ENCODE results near the gene GAREM1. TPM values are rescaled to one million over a fixed set of nuclear protein-coding genes. Genes with fewer than 3 reads are reported as not detected.

Gene GAREM1
- total RNA-seq, 1 experiment from 2014 or later = 0.11 TPM

DNA sequence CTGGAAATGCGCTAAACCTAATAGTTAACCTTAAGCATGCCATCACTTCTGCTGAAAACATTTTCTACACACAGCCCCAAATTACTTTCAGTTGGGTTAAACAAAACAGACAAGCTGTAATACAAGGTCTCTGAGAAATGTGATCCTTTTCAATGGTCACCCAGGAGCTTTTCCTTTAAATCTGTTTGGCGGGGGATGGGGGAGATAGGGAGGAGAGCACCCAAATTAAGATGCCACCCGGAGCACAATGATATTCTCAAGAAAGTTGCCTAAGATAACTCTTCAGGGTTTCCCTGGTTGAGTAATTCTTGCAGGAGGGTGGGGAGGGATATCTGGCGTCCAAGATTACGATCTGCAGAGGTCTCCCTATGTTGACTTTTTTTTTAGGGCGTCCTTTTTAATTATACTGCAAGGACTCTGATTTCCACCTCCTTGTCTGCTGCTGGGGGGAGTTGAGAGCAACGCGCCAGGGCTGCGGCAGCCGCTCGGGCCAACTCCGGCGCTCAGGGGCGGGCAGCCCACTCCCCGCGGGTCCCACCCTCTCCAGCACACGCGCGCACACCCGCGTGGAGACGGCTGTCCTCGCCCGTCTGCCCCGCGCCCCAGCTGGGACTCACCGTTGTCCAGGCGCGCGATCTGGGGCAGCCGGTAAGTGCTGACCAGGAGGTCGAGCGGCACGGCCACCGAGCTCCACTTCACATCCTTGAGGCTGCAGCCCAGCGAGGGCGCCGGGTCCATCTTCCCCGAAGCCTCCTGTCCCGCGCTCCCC, 807 bp downstream of the GAREM1 start:
- Histone ChIP-seq H3K79me2 (ENCODE audit: low read length) (no peaks in the 10 kb centered on the region), H3K9ac (ENCODE audit: low read length) (no peak overlapping the region), H3K9me3 (ENCODE audit: low read length) (no peaks in the 10 kb centered on the region), H3K4me2 (ENCODE audit: low read depth, low read length, poor library complexity, severe bottlenecking) (peak overlapping the region; percentile 44), H2AFZ (ENCODE audit: low read length) (no peak overlapping the region), H4K20me1 (ENCODE audit: insufficient read depth, low read depth, low read length) (no peaks in the 10 kb centered on the region), H3K9me2 (replicated peaks; ENCODE audit: insufficient read depth, low read length) (no peaks in the 10 kb centered on the region), H3K4me3 (ENCODE audit: low read length) (peak overlapping the region; percentile 54; the same call in 1 of the 2 replicates), H3K27me3 (ENCODE audit: low read length) (no peaks in the 10 kb centered on the region), H3K36me3 (ENCODE audit: insufficient read depth, low read length) (no peaks in the 10 kb centered on the region), H3K27ac (ENCODE audit: low read length) (no peak overlapping the region), H3K4me1 (ENCODE audit: low read length) (peaks cover 13% of the 10 kb centered on the region)
- no peak for DNase-seq

DNA sequence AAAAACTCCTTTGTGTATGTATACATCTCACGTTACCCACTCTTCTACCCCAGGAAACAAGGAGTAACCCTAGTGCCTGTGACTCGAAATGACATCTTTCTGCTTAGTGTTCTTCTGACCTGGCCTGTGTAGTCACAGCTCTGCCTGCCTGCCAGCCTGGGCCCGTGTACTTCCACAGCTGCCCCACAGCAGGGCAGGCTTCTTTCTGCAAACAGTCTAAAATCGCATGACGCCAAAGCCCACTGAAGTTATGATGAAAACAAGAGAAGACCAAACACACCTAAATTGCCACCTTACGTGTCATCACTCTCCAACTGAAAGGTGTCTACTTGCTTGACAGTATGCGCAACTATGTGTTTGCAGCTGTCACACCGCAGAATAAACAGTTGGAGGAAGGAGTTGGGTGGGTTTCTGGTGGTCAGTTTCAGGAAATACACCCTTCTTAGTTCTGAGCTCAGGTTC, 1.5 kb downstream of the GAREM1 start:
- Histone ChIP-seq H2AFZ (ENCODE audit: low read length) (0 out of 2 replicates have a peak overlapping the region, but pooled peaks have one; percentile 18), H3K36me3 (ENCODE audit: insufficient read depth, low read length) (no peaks in the 10 kb centered on the region), H3K9me3 (ENCODE audit: low read length) (no peaks in the 10 kb centered on the region), H3K4me3 (ENCODE audit: low read length) (no peak overlapping the region), H3K27ac (ENCODE audit: low read length) (no peak overlapping the region), H3K9ac (ENCODE audit: low read length) (no peak overlapping the region), H3K9me2 (replicated peaks; ENCODE audit: insufficient read depth, low read length) (no peaks in the 10 kb centered on the region), H3K4me2 (ENCODE audit: low read depth, low read length, poor library complexity, severe bottlenecking) (no peak overlapping the region), H3K4me1 (ENCODE audit: low read length) (peaks cover 13% of the 10 kb centered on the region), H3K27me3 (ENCODE audit: low read length) (no peaks in the 10 kb centered on the region), H4K20me1 (ENCODE audit: insufficient read depth, low read depth, low read length) (no peaks in the 10 kb centered on the region), H3K79me2 (ENCODE audit: low read length) (no peaks in the 10 kb centered on the region)
- no peak for DNase-seq

DNA sequence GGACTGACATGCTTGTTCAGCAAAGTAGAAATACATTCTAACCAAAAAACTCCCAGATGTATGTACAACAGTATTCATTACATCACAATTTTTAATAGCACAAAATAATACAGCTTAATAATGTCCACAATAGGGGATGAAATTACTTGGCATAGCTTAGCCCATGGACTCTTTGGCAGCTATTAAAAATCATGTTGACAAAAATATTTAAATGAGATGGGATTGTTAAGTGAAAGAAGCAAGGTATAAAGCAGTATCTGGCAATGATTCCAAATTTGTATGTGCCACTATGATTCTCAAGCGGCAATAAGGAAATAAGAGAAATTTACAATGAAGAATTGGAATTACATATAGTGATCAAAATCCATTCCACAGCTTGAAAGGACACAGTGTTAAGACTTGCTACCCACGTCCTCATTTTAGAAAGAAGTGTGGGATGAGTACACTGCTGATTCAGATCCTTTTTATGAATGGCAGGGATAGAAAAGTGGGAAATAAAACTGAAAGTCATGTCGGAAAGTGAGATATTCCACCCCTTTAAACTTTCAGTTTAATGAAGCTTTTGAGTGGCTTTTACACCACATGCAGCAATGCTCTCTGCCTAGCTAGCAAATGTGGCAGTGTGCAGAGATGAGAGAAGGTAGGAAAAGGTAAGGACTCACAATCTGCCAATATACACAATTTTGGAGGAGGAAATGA, 2.4 kb downstream of the GAREM1 start:
- Histone ChIP-seq H3K27ac (ENCODE audit: low read length) (no peak overlapping the region), H3K9me2 (replicated peaks; ENCODE audit: insufficient read depth, low read length) (no peaks in the 10 kb centered on the region), H4K20me1 (ENCODE audit: insufficient read depth, low read depth, low read length) (no peaks in the 10 kb centered on the region), H3K79me2 (ENCODE audit: low read length) (no peaks in the 10 kb centered on the region), H2AFZ (ENCODE audit: low read length) (no peak overlapping the region), H3K36me3 (ENCODE audit: insufficient read depth, low read length) (no peaks in the 10 kb centered on the region), H3K9me3 (ENCODE audit: low read length) (no peaks in the 10 kb centered on the region), H3K4me1 (ENCODE audit: low read length) (peaks cover 13% of the 10 kb centered on the region), H3K27me3 (ENCODE audit: low read length) (no peaks in the 10 kb centered on the region), H3K9ac (ENCODE audit: low read length) (no peak overlapping the region), H3K4me2 (ENCODE audit: low read depth, low read length, poor library complexity, severe bottlenecking) (no peak overlapping the region), H3K4me3 (ENCODE audit: low read length) (no peak overlapping the region)
- DNase-seq = no peak

DNA sequence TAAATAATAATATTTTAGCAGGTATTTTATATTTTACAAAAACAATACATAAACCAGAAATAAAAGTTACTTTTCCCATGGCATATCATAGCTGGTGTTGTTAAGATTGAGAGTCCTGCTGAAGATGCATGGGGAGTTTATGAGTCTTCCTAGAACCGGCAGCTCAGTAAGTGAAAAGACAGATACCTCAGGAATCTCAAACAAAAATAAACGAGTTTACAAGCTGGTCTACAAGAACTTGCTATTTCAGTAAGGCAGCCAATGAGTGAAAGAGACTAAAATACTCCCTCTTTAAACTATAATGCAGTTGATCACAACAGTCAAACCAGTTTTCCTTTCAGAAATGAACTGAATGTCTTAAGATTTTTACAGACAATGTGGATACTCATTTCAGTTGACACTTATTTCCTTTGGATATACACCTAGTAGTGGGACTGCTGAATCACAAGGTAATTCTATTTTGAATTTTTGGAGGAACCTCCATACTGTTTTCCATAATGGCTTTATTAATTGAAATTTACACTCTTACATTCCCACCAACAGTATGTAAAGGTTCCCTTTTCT, 8.9 kb downstream of the GAREM1 start:
- DNase-seq = no peak
- H3K4me2 ChIP-seq (ENCODE audit: low read depth, low read length, poor library complexity, severe bottlenecking) = no peak overlapping the region
- no peaks in the 10 kb centered on the region for H3K36me3 ChIP-seq (ENCODE audit: insufficient read depth, low read length)
- no peak overlapping the region for H3K4me3 ChIP-seq (ENCODE audit: low read length)
- H3K9ac ChIP-seq (ENCODE audit: low read length) = no peak overlapping the region
- H3K79me2 ChIP-seq (ENCODE audit: low read length) = no peaks in the 10 kb centered on the region
- no peaks in the 10 kb centered on the region for H3K27me3 ChIP-seq (ENCODE audit: low read length)
- H3K4me1 ChIP-seq (ENCODE audit: low read length) = no peaks in the 10 kb centered on the region
- no peak overlapping the region for H2AFZ ChIP-seq (ENCODE audit: low read length)
- H3K9me2 ChIP-seq (replicated peaks; ENCODE audit: insufficient read depth, low read length) = no peaks in the 10 kb centered on the region
- no peaks in the 10 kb centered on the region for H3K9me3 ChIP-seq (ENCODE audit: low read length)
- H4K20me1 ChIP-seq (ENCODE audit: insufficient read depth, low read depth, low read length) = no peaks in the 10 kb centered on the region
- no peak overlapping the region for H3K27ac ChIP-seq (ENCODE audit: low read length)

DNA sequence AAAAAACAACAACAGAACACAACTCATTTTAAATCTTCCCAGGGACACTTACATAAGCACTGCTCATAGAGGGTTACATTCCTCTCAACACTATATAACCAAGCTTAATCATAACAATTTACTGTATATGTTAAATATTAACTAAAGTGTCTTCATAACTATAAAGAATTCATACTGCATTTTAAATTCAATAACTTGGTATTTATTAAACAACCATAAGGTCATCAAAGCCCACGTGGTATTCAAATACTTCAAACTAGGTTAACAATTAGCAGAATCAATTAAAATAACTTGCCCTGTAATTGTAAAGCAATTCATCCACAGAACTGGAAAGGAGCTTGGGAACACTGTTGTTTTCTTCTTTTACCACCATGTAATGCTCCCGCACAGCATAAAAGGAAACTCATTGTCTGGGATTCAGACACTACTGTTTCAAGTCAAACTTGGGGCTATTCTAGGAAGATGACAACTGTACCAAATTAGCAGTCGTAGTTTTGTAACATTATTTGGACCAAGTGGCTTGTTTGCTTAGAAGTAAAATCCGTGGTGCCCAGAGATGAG, 10.4 kb downstream of the GAREM1 start:
- Histone ChIP-seq H3K27ac (ENCODE audit: low read length) (no peak overlapping the region), H3K9me2 (replicated peaks; ENCODE audit: insufficient read depth, low read length) (no peaks in the 10 kb centered on the region), H3K36me3 (ENCODE audit: insufficient read depth, low read length) (no peaks in the 10 kb centered on the region)

DNA sequence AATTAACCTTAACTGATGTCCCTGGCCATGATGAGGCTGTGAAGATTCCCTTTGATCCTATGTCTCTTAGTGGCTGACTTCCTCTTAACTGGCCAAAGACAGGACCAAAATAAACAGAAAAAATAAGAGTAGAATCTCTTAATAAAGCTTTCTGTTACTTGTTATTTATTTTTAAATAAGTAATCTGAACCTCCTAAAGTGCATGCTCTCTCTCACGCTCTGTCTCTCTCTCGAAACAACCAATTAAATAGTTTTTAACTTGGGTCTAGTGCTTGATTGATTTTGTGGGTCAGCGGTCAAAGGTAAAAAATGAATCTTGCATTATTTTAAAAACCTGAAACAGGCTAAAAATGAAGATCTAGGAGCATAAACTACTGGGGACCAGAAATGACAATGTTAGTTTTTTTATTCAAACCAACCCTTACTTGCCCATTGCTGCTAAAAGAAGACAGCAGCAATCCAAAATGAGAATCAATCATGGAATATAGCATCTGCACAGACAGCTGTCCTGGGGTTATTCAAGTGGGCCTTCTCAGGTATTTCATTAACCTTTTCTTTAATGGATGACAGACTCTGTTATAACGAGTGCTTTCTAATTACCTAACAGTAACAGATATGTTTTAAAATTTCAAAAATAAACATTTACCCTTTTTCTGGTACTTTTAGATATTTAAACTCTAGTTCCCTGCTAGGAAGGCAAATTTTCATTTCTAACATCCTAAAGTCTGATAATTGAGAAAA, 11.2 kb downstream of the GAREM1 start:
- no peaks in the 10 kb centered on the region for H3K9me3 ChIP-seq (ENCODE audit: low read length)

More for the DNA sequence above, 10.4 kb downstream of the GAREM1 start:
- Histone ChIP-seq H3K79me2 (ENCODE audit: low read length) (no peaks in the 10 kb centered on the region), H3K4me1 (ENCODE audit: low read length) (no peaks in the 10 kb centered on the region), H3K4me2 (ENCODE audit: low read depth, low read length, poor library complexity, severe bottlenecking) (no peak overlapping the region), H3K9ac (ENCODE audit: low read length) (no peak overlapping the region), H2AFZ (ENCODE audit: low read length) (no peak overlapping the region), H3K4me3 (ENCODE audit: low read length) (no peak overlapping the region), H3K27me3 (ENCODE audit: low read length) (no peaks in the 10 kb centered on the region), H3K9me3 (ENCODE audit: low read length) (no peaks in the 10 kb centered on the region), H4K20me1 (ENCODE audit: insufficient read depth, low read depth, low read length) (no peaks in the 10 kb centered on the region)
- DNase-seq = no peak

DNA sequence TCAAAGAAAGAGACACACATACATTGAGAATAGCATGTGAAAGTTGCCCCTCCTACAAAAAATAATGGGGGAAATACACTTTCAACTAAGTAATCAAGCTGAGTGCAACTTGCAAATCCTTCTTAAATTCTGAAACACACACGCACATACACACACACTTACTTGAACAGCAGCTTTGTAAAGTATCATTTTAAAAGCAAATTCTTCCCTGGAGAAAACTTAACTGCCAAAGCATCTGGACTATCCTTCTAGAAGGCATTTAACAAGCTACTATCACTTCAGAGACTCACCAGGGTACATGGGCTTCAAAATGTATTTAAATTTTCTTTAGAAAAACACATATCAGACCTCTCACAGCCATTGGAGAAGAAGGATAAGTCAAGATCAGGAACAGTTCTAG, 15.3 kb downstream of the GAREM1 start:
- Histone ChIP-seq H3K79me2 (ENCODE audit: low read length) (no peaks in the 10 kb centered on the region), H3K9me3 (ENCODE audit: low read length) (no peaks in the 10 kb centered on the region), H2AFZ (ENCODE audit: low read length) (no peak overlapping the region), H3K36me3 (ENCODE audit: insufficient read depth, low read length) (no peaks in the 10 kb centered on the region), H3K4me1 (ENCODE audit: low read length) (no peaks in the 10 kb centered on the region), H3K4me3 (ENCODE audit: low read length) (no peak overlapping the region), H3K27me3 (ENCODE audit: low read length) (no peaks in the 10 kb centered on the region), H3K9me2 (replicated peaks; ENCODE audit: insufficient read depth, low read length) (no peaks in the 10 kb centered on the region), H4K20me1 (ENCODE audit: insufficient read depth, low read depth, low read length) (no peaks in the 10 kb centered on the region), H3K9ac (ENCODE audit: low read length) (no peak overlapping the region), H3K27ac (ENCODE audit: low read length) (no peak overlapping the region), H3K4me2 (ENCODE audit: low read depth, low read length, poor library complexity, severe bottlenecking) (no peak overlapping the region)
- DNase-seq = no peak

More for the DNA sequence above, 11.2 kb downstream of the GAREM1 start:
- H3K79me2 ChIP-seq (ENCODE audit: low read length) = no peaks in the 10 kb centered on the region
- H3K4me2 ChIP-seq (ENCODE audit: low read depth, low read length, poor library complexity, severe bottlenecking) = no peak overlapping the region
- H3K9ac ChIP-seq (ENCODE audit: low read length) = no peak overlapping the region
- no peaks in the 10 kb centered on the region for H3K4me1 ChIP-seq (ENCODE audit: low read length)
- no peaks in the 10 kb centered on the region for H3K36me3 ChIP-seq (ENCODE audit: insufficient read depth, low read length)
- H2AFZ ChIP-seq (ENCODE audit: low read length) = no peak overlapping the region
- H3K27ac ChIP-seq (ENCODE audit: low read length) = no peak overlapping the region
- H3K4me3 ChIP-seq (ENCODE audit: low read length) = no peak overlapping the region
- H3K27me3 ChIP-seq (ENCODE audit: low read length) = no peaks in the 10 kb centered on the region
- no peak for DNase-seq
- H3K9me2 ChIP-seq (replicated peaks; ENCODE audit: insufficient read depth, low read length) = no peaks in the 10 kb centered on the region
- H4K20me1 ChIP-seq (ENCODE audit: insufficient read depth, low read depth, low read length) = no peaks in the 10 kb centered on the region
